ENCODE data around the gene DENND2C. TPM values are rescaled to one million over a fixed set of nuclear protein-coding genes. Genes with fewer than 3 reads are reported as not detected.

The DENND2C gene
- total RNA-seq, 1 experiment from 2014 or later: 3.6 TPM

- Histone ChIP-seq H3K23me2 (ENCODE audit: insufficient read length, low read depth, low read length, poor library complexity, severe bottlenecking) (no peaks in the 10 kb centered on the region), H3K18ac (ENCODE audit: insufficient read length, low read depth, low read length) (no peak overlapping the region), H2BK120ac (ENCODE audit: low read depth, low read length, poor library complexity, severe bottlenecking) (no peak overlapping the region), H3K79me1 (ENCODE audit: insufficient read depth, low read depth, low read length, poor library complexity, severe bottlenecking) (peaks cover 3% of the 10 kb centered on the region), H3K9ac (ENCODE audit: extremely low read depth, insufficient read length, low read length) (no peak overlapping the region), H3K4ac (ENCODE audit: low read depth, low read length) (no peak overlapping the region), H4K5ac (ENCODE audit: insufficient read length, low read depth, low read length) (no peak overlapping the region), H3K4me2 (ENCODE audit: insufficient read depth, insufficient read length, low read length) (no peak overlapping the region), H3K27ac (ENCODE audit: insufficient read length, low read depth, low read length) (no peak overlapping the region), H4K8ac (replicated peaks; ENCODE audit: insufficient read length, low read depth, low read length) (no peak overlapping the region), H2AFZ (ENCODE audit: low read length) (no peak overlapping the region), H3K4me1 (ENCODE audit: insufficient read depth, low read length) (no peaks in the 10 kb centered on the region), H2AK5ac (ENCODE audit: insufficient read length, low read length) (no peak overlapping the region), H3K9me3 (ENCODE audit: control insufficient read depth, low read depth, low read length) (no peaks in the 10 kb centered on the region), H3K56ac (ENCODE audit: insufficient read length, low read depth, low read length) (no peak overlapping the region), H3K23ac (ENCODE audit: insufficient read length, low read depth, low read length) (no peak overlapping the region), H3K27me3 (ENCODE audit: insufficient read depth, low read length) (no peaks in the 10 kb centered on the region), H3K79me2 (ENCODE audit: insufficient read depth, low read length) (no peaks in the 10 kb centered on the region; the same call in 1 of the 2 replicates), H2BK20ac (ENCODE audit: low read depth, low read length, poor library complexity, severe bottlenecking) (no peak overlapping the region), H3T11ph (ENCODE audit: low read length) (no peak overlapping the region), H2BK5ac (ENCODE audit: insufficient read length, low read length) (no peak overlapping the region), H4K91ac (ENCODE audit: insufficient read length, low read depth, low read length) (no peak overlapping the region), H2BK12ac (ENCODE audit: insufficient read length, low read depth, low read length) (no peak overlapping the region), H4K20me1 (ENCODE audit: control insufficient read depth, insufficient read depth, insufficient read length) (no peaks in the 10 kb centered on the region), H3K14ac (ENCODE audit: insufficient read depth, low read length) (no peak overlapping the region), H2BK15ac (ENCODE audit: low read depth, low read length) (no peak overlapping the region)
- peaks cover 33 to 83% (median 81%) of the 10 kb centered on the region in 3 experiments for H3K36me3 Mint-ChIP-seq (ENCODE audit: insufficient read depth in 1 of 3, low read depth in 3 of 3)
- no peak overlapping the region for H3K4me3 Mint-ChIP-seq
- TF ChIP-seq CTCF (conservative IDR thresholded peaks at IDR 0.05): no peak
- no peak overlapping the region for H3K27ac Mint-ChIP-seq
- no peak for DNase-seq
- no CpG with 5 or more reads among the region's 2 CpGs for WGBS (ENCODE audit: extremely low coverage, insufficient read length, low lambda C conversion rate)
- no peaks in the 10 kb centered on the region for H3K27me3 Mint-ChIP-seq (ENCODE audit: low read depth)
- no peaks in the 10 kb centered on the region for H3K4me1 Mint-ChIP-seq
- no peaks in the 10 kb centered on the region; a peak in 1 of 5 replicates for H3K9me3 Mint-ChIP-seq
Measured at GRCh38 chr1:114574365-114574764, 95.5 kb downstream of the DENND2C start.
